Measurements from ENCODE around the gene KCNH1.

- TF ChIP-seq EZH2phosphoT487 (IDR thresholded peaks at IDR 0.05; ENCODE audit: low read depth) (no peak), CTCF (IDR thresholded peaks at IDR 0.05; ENCODE audit: low read depth, low read length) (no peak)
These were observed 14.4 kb upstream of the KCNH1 start for GRCh38 chr1:211148366-211148765.

All from OCI-LY3 (cell line).